A549 treated with Mapracorat at 1 μM for 4 hours (cell line): ENCODE measurements around the gene TEX11. TPM values are rescaled to one million over a fixed set of nuclear protein-coding genes. Genes with fewer than 3 reads are reported as not detected.

ENCODE experiments used
- total RNA-seq: library from RNA; stranded (reverse); fragments of 200-300 nt; extraction: Qiagen RNA extraction; gene quantifications from 5 replicates; pipeline ENCODE4 v1.2.3, GENCODE V29; 2022

TEX11 gene
- not detected in 5 replicates for total RNA-seq

DNA sequence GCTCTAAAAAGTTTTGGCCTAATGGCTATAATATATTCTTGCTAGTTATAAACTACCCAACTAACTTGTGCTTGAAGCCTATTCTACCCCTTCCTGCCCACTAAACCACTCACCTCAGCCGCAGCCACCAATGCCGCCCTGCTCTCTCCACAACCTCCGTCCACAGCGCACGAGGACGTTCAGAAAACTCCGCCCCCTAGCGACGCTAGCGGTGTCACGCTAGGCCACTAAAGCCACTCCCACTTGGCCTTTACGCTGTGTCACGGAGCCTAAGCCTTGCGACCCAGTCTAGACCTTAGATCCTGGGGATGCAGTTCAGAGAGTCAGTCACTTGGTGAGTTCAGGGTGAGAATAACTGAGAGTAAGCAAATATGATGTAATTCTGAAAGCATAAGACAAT lies at the start of gene TEX11:
TEX11 (minus strand) TSS at position 171 of the 400 bp plus-strand sequence. CDS start 922 bp downstream, outside the sequence.

Other genes starting within 250 kb of the TEX11 start
- gene SLC7A3, start 22.4 kb upstream of the TEX11 start, total RNA-seq, result not detected in 5 replicates
- gene SNX12, start 159.6 kb upstream of the TEX11 start, total RNA-seq, result 71.4 to 76.6 TPM (median 72.8 TPM) in 5 replicates
- 0.91 to 1.9 TPM (median 1.5 TPM) in 5 replicates for gene FOXO4, start 187.1 kb upstream of the TEX11 start, total RNA-seq
- not detected in 5 replicates for gene CXorf65, start 198.0 kb upstream of the TEX11 start, total RNA-seq
- gene IL2RG, start 202.9 kb upstream of the TEX11 start, total RNA-seq, result 0.11 to 0.30 TPM (median 0.23 TPM) in 4 of 5 replicates, not detected in the other
- gene MED12, start 209.9 kb upstream of the TEX11 start, total RNA-seq, result 8.3 to 11.9 TPM (median 10.2 TPM) in 5 replicates
- gene NLGN3, start 236.1 kb upstream of the TEX11 start, total RNA-seq, result 0.89 to 1.1 TPM (median 1.1 TPM) in 5 replicates